NCI-H524 treated with DMSO at 0.1 percent for 48 hours (cell line): ENCODE data around the gene GREM1.

ENCODE experiments used
- DNase-seq: peaks from one replicate; lab custom pipeline; 2025; lab: John Stamatoyannopoulos, UW

The GREM1 gene

GRCh38 chr15:32786906-32787305, 69.1 kb downstream of the GREM1 start:
- DNase-seq = no peak

GRCh38 chr15:32787949-32788348, 70.1 kb downstream of the GREM1 start:
- DNase-seq = no peak

GRCh38 chr15:32790352-32790999, 72.7 kb downstream of the GREM1 start:
- no peak for DNase-seq

GRCh38 chr15:32792436-32792835, 74.6 kb downstream of the GREM1 start:
- no peak for DNase-seq
